Breast epithelium (tissue), 4 donors: ENCODE data around the gene HIVEP3. TPM values are rescaled to one million over a fixed set of nuclear protein-coding genes. Genes with fewer than 3 reads are reported as not detected.

Experiments
- DNase-seq, 2 donors: peaks; one replicate each; pipeline ENCODE4 v3.0.0-alpha.2; 2019; ENCODE audit warnings: low spot score in 2 of 2
- H3K27ac ChIP-seq, 2 donors: fragments of 200-600 bp; sonication (generic) in 1 of 2; one replicate each; pipeline ENCODE4 v1.5.1; 2016 to 2019; ENCODE audit warnings: mild to moderate bottlenecking in 1 of 2
- H3K27me3 ChIP-seq, 2 donors: fragments of 200-600 bp; sonication (generic) in 1 of 2; one replicate each; pipeline versions ENCODE4 v1.5.1 to v1.6.0; 2017 to 2019; ENCODE audit warnings: control low read depth in 1 of 2, mild to moderate bottlenecking in 1 of 2
- H3K36me3 ChIP-seq: fragments of 200-600 bp; one replicate; pipeline ENCODE4 v1.5.1; 2019
- H3K4me1 ChIP-seq, 2 donors: fragments of 200-600 bp; sonication (generic); one replicate each; pipeline ENCODE4 v1.5.1; 2016 to 2019; ENCODE audit warnings: control low read depth in 1 of 2
- H3K4me3 ChIP-seq, 3 donors: fragments of 200-600 bp; sonication (generic); 1 replicate in 2 of 3; 2 replicates in 1 of 3; pipeline ENCODE4 v1.5.1; 2016 to 2019; ENCODE audit warnings: mild to moderate bottlenecking in 3 of 3, moderate library complexity in 2 of 3
- H3K9me3 ChIP-seq, 2 donors: fragments of 200-600 bp; sonication (generic) in 1 of 2; one replicate each; pipeline ENCODE4 v1.5.1; 2016 to 2019; ENCODE audit warnings: control low read depth in 1 of 2
- CTCF ChIP-seq, 3 donors: fragments of 450-650 bp; IDR thresholded peaks; one replicate each; pipeline ENCODE4 v1.5.1; 2016 to 2017; ENCODE audit warnings: antibody characterized with exemption in 3 of 3, mild to moderate bottlenecking in 3 of 3, moderate library complexity in 3 of 3
- POLR2A ChIP-seq: fragments of 450-650 bp; IDR thresholded peaks from one replicate; pipeline ENCODE4 v1.6.1; 2016; ENCODE audit warnings: antibody characterized with exemption, mild to moderate bottlenecking, moderate library complexity
- POLR2AphosphoS5 ChIP-seq, 3 donors: sonication (generic); formaldehyde crosslinking; IDR thresholded peaks; one replicate each; pipeline ENCODE4 v1.6.1; 2017; ENCODE audit warnings: antibody characterized with exemption in 3 of 3
- intact Hi-C: fragments of 100-400 bp; cut with DNase I; formaldehyde crosslinking; loops from one replicate; pipeline ENCODE4 v1.15.1; 2023; ENCODE audit warnings: low total_unique reads
- total RNA-seq, 3 donors: library from RNA; depleted of rRNA; stranded (reverse); fragments of >200 nt; gene quantifications; one replicate each; pipeline ENCODE4 v1.1.0, GENCODE V29; 2016

The HIVEP3 gene
- total RNA-seq, 3 donors from 2014 or later, result 3.5 to 13.5 (median 9.2) TPM

- H3K36me3 ChIP-seq, result no peaks in the 10 kb centered on the region
- no peaks in the 10 kb centered on the region for H3K27me3 ChIP-seq
- no peaks in the 10 kb centered on the region for H3K9me3 ChIP-seq
- H3K4me3 ChIP-seq, result no peak overlapping the region
- peak in 1 of 2 donors; percentile 30 for DNase-seq
- H3K4me1 ChIP-seq, result peaks cover 2 to 27% of the 10 kb centered on the region in 2 donors
- peak overlapping the region in 1 of 2 donors; percentile 48 for H3K27ac ChIP-seq
- intact Hi-C loops, result no loop called here
- TF ChIP-seq POLR2AphosphoS5 (IDR thresholded peaks at IDR 0.05) (no peak), POLR2A (no peak), CTCF (IDR thresholded peaks at IDR 0.05) (no peak)
Measured at GRCh38 chr1:41619511-41620364, 299.0 kb downstream of the HIVEP3 start.

- Histone ChIP-seq H3K36me3 (no peaks in the 10 kb centered on the region), H3K4me3 (no peak overlapping the region), H3K27ac (peak overlapping the region; percentile 45 to 79), H3K27me3 (no peaks in the 10 kb centered on the region), H3K4me1 (peaks cover 2 to 27% of the 10 kb centered on the region in 2 donors), H3K9me3 (no peaks in the 10 kb centered on the region)
- DNase-seq, result no peak
- intact Hi-C loops, result no loop called here
- TF ChIP-seq POLR2AphosphoS5 (IDR thresholded peaks at IDR 0.05) (no peak), POLR2A (no peak), CTCF (IDR thresholded peaks at IDR 0.05) (no peak)
Measured at GRCh38 chr1:41618871-41619270, 299.9 kb downstream of the HIVEP3 start.

- no peak overlapping the region for H3K4me3 ChIP-seq
- H3K9me3 ChIP-seq, result no peaks in the 10 kb centered on the region
- TF ChIP-seq POLR2AphosphoS5 (IDR thresholded peaks at IDR 0.05) (peak in 2 of 3 donors; percentile 47 to 60), POLR2A (no peak), CTCF (IDR thresholded peaks at IDR 0.05) (no peak)
- peak overlapping the region; percentile 45 to 79 for H3K27ac ChIP-seq
- peaks cover 2 to 25% of the 10 kb centered on the region in 2 donors for H3K4me1 ChIP-seq
- no peaks in the 10 kb centered on the region for H3K27me3 ChIP-seq
- H3K36me3 ChIP-seq, result no peaks in the 10 kb centered on the region
- DNase-seq, result peak; percentile 89 to 95
- intact Hi-C loops, result no loop called here
Measured at GRCh38 chr1:41618066-41618825, 300.5 kb downstream of the HIVEP3 start.

- Histone ChIP-seq H3K27me3 (no peaks in the 10 kb centered on the region), H3K4me3 (no peak overlapping the region), H3K27ac (peak overlapping the region; percentile 45 to 79), H3K4me1 (peaks cover 0 to 21% of the 10 kb centered on the region in 2 donors), H3K9me3 (no peaks in the 10 kb centered on the region), H3K36me3 (no peaks in the 10 kb centered on the region)
- intact Hi-C loops, result no loop called here
- DNase-seq, result no peak
- TF ChIP-seq POLR2A (no peak), POLR2AphosphoS5 (IDR thresholded peaks at IDR 0.05) (no peak), CTCF (IDR thresholded peaks at IDR 0.05) (no peak)
Measured at GRCh38 chr1:41617336-41617735, 301.4 kb downstream of the HIVEP3 start.

GRCh38 chr1:41616563-41616962 is 302.2 kb downstream of the HIVEP3 start:
- no peak for DNase-seq
- H3K4me3 ChIP-seq, result no peak overlapping the region
- intact Hi-C loops, result no loop called here

More at GRCh38 chr1:41616563-41616962, 302.2 kb downstream of the HIVEP3 start:
- Histone ChIP-seq H3K36me3 (no peaks in the 10 kb centered on the region), H3K9me3 (no peaks in the 10 kb centered on the region), H3K4me1 (peaks cover 0 to 21% of the 10 kb centered on the region in 2 donors), H3K27ac (peak overlapping the region in 1 of 2 donors; percentile 79), H3K27me3 (no peaks in the 10 kb centered on the region)
- no peak for TF ChIP-seq POLR2AphosphoS5 (IDR thresholded peaks at IDR 0.05)
- TF ChIP-seq CTCF (IDR thresholded peaks at IDR 0.05), result no peak
